OCI-M2 (cell line): Measurements from ENCODE around the gene NFS1.

ENCODE experiments used
- DNase-seq: peaks from one replicate; lab custom pipeline; 2025; ENCODE audit not compliant: unreplicated experiment; lab: John Stamatoyannopoulos, UW

Gene NFS1

GRCh38 chr20:35644806-35645205 lies 54.3 kb downstream of the NFS1 start:
- DNase-seq, result no peak

DNA sequence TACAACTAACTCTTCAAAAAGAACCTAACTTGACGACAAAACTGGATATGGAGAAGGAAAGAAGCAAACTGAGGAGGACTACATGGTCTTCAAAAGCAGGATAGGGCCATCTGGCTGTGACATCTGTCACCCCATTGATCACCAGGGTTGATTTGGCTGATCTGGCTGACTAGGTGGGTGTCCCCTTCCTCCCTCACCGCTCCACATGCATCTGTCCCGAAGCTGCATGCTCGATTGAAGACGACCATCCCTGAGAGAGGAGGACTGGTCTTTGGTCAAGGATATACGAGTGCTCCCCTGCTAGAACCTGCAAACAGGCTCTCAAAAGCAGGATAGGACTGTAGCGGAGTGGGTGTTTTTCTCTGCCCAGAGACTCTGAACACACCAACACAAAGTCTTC lies 56.1 kb downstream of the NFS1 start:
- no peak for DNase-seq

- no peak for DNase-seq
These were observed 57.4 kb downstream of the NFS1 start for GRCh38 chr20:35641743-35642142.

DNA sequence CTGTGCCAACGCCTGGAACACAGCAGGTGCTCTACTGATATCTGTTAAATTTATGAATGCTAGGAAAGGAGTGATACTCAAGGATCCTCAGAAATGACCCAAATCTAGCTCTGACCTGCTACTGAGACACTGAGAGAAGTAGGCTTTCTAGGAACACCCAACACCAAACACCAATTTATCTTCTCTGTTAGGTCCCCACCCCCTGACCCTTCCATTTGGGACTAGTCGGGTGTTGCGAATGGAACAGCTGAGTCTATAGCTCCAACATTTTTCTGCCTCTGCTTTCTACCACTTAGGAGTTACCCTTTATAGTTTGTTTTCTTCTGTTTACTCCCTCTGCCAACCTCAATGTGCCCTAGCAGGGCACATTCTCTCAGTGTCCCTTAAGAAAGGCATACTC lies 58.4 kb downstream of the NFS1 start:
- no peak for DNase-seq

DNA sequence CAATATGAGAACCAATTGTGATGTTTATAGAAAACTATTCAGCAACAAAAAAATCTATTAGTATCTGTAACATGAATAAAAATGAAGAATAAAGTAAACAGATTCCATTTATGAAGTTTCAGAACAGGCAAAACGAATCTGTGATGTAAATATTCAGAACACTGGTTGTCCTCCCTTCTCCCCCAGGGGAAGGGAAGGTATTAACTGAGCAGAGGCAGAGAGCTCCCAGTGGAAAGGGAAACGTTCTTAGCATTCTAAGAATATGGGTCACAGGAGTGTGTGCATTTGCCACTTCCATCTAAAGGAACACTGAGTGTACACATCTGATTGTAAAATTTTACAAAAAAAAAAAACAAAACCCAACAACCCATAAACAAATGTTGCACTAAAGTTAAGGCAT lies 60.4 kb downstream of the NFS1 start:
- DNase-seq, result no peak

GRCh38 chr20:35637276-35637675 lies 61.9 kb downstream of the NFS1 start:
- DNase-seq, result no peak

DNA sequence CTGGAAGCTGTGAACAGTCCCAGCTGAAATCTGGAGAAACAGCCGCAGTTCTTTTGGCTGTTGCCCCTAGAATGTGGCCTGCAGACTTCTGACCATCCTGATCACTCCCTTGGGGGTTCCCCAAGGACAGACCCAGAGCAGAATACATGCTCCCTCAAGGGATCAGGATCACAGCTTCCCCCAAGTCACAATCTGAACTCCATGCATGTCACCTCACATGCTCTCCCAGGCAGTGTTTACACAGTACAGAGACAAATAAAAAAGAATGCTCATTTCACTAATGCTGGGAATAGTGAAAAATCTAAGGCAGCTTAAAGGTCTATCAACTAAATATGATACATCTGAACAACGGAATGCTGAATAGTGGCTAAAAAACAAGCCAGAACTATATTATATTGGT lies 63.1 kb downstream of the NFS1 start:
- DNase-seq, result no peak

- DNase-seq, result no peak
These were observed 63.5 kb downstream of the NFS1 start for GRCh38 chr20:35635652-35636051.

GRCh38 chr20:35632539-35633115 lies 66.5 kb downstream of the NFS1 start:
- no peak for DNase-seq

- no peak for DNase-seq
These were observed 68.5 kb downstream of the NFS1 start for GRCh38 chr20:35630636-35631035.

GRCh38 chr20:35629427-35630145 lies 69.6 kb downstream of the NFS1 start:
- DNase-seq, result no peak

- DNase-seq, result no peak
These were observed 72.0 kb downstream of the NFS1 start for GRCh38 chr20:35627121-35627520.

DNA sequence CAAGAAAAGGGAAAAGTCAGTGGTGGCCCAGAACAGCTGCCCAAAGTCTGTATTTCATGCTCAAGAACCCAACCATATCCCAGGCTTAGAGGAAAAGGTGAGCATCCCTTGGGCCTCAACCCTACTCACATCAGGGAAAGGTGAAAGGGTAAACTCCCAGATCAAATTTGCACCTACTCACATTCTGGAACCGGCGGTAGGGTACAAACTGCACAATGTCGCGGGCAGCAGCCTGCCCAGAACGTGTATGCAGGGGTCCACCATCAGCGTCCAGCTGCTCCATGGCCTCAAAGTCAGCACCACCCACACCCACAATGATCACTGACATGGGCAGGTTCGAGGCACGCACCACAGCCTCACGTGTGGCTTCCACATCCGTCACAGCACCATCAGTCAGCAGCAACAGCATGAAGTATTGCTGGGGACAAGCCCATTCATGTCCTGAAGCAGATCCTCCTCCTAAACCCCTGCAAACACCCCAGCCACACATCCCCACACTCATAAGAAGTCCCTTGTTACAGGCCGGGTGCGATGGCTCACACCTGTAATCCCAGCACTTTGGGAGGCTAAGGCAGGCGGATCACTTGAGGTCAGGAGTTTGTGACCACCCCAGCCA lies 72.7 kb downstream of the NFS1 start:
- no peak for DNase-seq

DNA sequence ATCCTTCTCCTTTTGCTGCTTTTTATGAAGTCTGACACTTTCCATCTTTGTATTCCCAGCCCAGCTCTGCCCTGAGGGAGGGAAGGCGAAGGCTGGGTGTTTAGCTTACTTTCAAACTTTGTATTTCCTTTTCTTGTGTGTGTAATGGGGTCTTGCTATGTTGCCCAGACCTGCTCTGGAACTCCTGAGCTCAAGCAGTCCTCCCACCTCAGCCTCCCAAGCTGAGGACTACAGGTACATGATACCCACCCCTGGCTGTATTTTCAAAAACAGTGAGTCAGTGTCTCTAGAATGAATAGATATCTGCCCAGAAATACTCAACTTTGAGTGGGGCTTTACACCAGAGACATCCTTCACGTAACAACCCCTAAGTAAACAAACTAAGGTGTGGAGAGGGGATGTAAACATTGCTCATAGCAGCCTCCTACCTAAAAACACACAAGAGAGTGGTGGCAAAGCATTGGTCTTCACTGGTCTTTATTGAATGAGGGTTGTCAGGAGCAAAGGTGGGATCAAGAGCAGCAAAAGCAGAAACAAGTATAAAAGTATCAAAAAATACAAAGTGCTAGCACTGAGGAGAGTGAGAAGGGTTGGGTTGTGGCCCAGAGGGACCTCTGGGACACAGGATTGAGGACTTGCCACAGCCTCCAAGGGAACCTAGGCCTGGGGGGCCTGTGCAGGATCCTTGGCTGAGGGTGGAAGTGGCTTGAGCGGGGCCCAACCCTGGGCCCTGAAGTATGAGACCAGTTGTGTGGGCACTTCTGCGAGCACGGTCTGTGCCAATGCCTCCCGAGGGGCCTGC lies 73.4 kb downstream of the NFS1 start:
- DNase-seq, result no peak

DNA sequence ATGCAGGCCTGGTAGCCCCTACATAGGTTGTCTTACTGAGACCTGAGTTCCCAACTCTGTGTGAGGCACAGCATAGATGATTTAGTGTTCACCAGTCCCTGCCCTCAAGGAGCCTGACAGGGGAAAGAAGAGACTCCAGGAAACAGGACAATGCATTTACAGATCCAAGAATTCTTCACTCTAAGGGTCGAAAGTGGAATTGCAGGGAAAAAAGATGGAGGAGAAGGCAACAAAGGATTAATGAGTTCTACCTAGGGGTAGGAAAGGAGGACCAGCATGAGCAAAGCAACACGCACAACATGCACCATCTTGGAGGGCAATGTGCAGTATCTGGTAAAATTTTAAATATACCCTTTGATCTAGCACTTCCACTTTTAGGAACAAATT lies 77.6 kb downstream of the NFS1 start:
- no peak for DNase-seq

DNA sequence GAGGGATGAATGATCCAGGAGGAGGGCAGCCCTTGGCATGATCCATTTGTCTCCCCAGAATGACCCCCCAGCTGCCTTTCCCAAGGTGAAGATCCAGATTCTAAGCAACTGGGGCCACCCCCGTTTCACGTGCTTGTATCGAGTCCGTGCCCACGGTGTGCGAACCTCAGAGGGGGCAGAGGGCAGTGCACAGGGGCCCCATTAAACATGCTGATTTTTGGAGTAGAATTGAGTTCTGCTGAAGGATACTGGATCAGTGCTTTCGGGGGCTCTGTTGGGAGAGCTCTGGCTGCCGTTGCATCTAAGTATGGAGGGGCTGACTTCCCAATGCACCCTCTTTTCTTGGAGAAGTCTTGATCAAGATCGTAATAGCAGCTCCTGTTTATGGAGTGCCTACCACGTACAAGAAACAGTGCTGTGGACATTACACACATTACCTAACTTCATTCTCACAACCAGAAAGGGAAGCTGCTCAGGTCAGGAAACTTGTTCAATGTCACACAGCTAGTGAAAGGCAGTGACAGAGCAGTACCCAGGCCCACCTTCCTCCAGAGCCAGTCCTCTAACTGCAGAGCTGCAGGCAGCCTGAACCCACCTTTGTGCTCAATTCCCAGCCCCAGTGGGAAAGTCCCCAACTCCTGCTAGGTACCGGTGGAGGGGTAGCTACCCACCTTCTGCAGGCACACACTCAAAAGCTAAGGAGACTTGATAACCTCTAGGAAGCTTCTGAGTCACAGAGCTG lies 78.2 kb downstream of the NFS1 start:
- no peak for DNase-seq

- no peak for DNase-seq
These were observed 79.7 kb downstream of the NFS1 start for GRCh38 chr20:35619196-35620095.

DNA sequence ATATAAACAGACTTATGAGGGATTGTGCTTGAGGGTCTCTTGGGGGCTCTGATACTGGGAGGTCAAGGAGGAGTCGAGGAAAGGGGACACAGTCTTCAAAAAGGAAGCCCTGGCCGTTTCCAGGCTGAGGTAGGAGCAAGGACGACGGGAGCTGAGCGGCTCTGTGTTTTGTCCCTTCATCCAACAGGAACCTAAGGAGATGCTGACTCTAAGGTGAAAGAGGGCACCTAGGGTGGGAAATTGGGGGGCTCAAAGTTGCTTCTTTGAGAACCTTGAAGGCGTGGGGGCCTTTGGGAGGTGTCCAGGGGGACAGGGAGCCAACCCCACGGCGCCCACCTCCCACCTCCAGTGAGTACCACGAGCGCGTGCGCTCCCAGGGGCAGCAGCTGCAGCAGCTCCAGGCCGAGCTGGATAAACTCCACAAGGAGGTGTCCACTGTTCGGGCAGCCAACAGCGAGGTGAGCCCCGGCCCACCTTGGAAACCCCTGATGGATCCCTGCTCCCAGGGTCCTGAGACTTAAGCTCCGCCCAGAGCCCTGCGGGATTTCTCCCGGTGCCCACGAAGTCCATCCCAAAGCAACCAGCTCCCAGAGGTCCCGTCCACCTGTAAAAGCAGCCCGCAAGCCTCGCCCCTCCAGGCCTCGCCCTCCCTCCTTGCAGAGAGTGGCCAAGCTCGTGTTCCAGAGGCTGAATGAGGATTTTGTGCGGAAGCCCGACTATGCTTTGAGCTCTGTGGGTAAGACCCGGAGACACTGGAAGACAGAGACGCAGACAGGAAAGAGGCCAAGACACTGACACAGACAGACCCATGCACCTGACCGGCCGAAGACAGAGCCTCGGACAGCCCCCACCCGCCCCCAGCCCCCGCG lies 80.7 kb downstream of the NFS1 start:
- no peak for DNase-seq
